HEK293 (cell line): Measurements from ENCODE around the gene NRIP1.

Experiments used
- GLI2 ChIP-seq: fragments of 450-650 bp; formaldehyde crosslinking; IDR thresholded peaks from 2 replicates; pipeline ENCODE4; 2017; ENCODE audit warnings: missing biosample characterization, missing genetic modification characterization, low read depth, borderline replicate concordance
- GLIS2 ChIP-seq: fragments of 450-650 bp; formaldehyde crosslinking; IDR thresholded peaks from 2 replicates; pipeline ENCODE4 v1.5.1; 2016; ENCODE audit warnings: missing biosample characterization, missing genetic modification characterization
- IKZF3 ChIP-seq: fragments of 450-650 bp; IDR thresholded peaks from 2 replicates; pipeline ENCODE4 v1.5.0; 2018; ENCODE audit warnings: missing biosample characterization, mild to moderate bottlenecking, missing genetic modification characterization, moderate library complexity
- MEIS1 ChIP-seq: sonication (generic); formaldehyde crosslinking; IDR thresholded peaks from 2 replicates; pipeline ENCODE4 v1.8.1; 2022; ENCODE audit warnings: missing genetic modification reagents, mild to moderate bottlenecking, borderline replicate concordance
- MZF1 ChIP-seq: fragments of 450-650 bp; formaldehyde crosslinking; IDR thresholded peaks from 2 replicates; pipeline ENCODE4 v1.5.1; 2017; ENCODE audit warnings: missing biosample characterization, missing genetic modification characterization, borderline replicate concordance
- PATZ1 ChIP-seq: fragments of 450-650 bp; formaldehyde crosslinking; IDR thresholded peaks from 2 replicates; pipeline ENCODE4 v1.5.1; 2016; ENCODE audit warnings: missing biosample characterization, missing genetic modification characterization
- PBX3 ChIP-seq: sonication (generic); formaldehyde crosslinking; IDR thresholded peaks from 2 replicates; pipeline ENCODE4 v1.8.1; 2022; ENCODE audit warnings: mild to moderate bottlenecking, moderate library complexity, missing genetic modification reagents
- PRDM1 ChIP-seq: fragments of 450-650 bp; formaldehyde crosslinking; IDR thresholded peaks from 2 replicates; pipeline ENCODE4; 2016; ENCODE audit warnings: missing biosample characterization, missing genetic modification characterization
- SP2 ChIP-seq: fragments of 450-650 bp; formaldehyde crosslinking; IDR thresholded peaks from 2 replicates; pipeline ENCODE4 v1.5.1; 2016; ENCODE audit warnings: missing biosample characterization, missing genetic modification characterization
- TCF7L2 ChIP-seq: IDR thresholded peaks from 2 replicates; pipeline ENCODE4 v1.6.1; 2011; ENCODE audit warnings: low read depth, mild to moderate bottlenecking, inconsistent platforms, low read length, moderate library complexity, borderline replicate concordance
- ZBTB17 ChIP-seq: fragments of 450-650 bp; formaldehyde crosslinking; IDR thresholded peaks from 2 replicates; pipeline ENCODE4 v1.5.1; 2016; ENCODE audit warnings: missing biosample characterization, missing genetic modification characterization
- ZBTB20 ChIP-seq: fragments of 450-650 bp; formaldehyde crosslinking; IDR thresholded peaks from 2 replicates; pipeline ENCODE4 v1.5.1; 2016; ENCODE audit warnings: missing biosample characterization, missing genetic modification characterization
- ZFP37 ChIP-seq: fragments of 450-650 bp; formaldehyde crosslinking; IDR thresholded peaks from 2 replicates; pipeline ENCODE4 v1.5.1; 2016; ENCODE audit warnings: missing biosample characterization, missing genetic modification characterization
- ZNF157 ChIP-seq: fragments of 450-650 bp; formaldehyde crosslinking; IDR thresholded peaks from 2 replicates; pipeline ENCODE4 v1.5.1; 2016; ENCODE audit warnings: missing biosample characterization, missing genetic modification characterization
- ZNF184 ChIP-seq: fragments of 450-650 bp; IDR thresholded peaks from 2 replicates; pipeline ENCODE4 v1.5.1; 2018; ENCODE audit warnings: missing biosample characterization, mild to moderate bottlenecking, missing genetic modification characterization
- ZNF26 ChIP-seq: fragments of 450-650 bp; formaldehyde crosslinking; IDR thresholded peaks from 2 replicates; pipeline ENCODE4 v1.5.1; 2016; ENCODE audit warnings: missing biosample characterization, missing genetic modification characterization
- ZNF274 ChIP-seq, 2 experiments: fragments of 200-500 bp in 1 of 2; fragments of 450-650 bp in 1 of 2; sonication (Bioruptor generic) in 1 of 2; formaldehyde crosslinking in 1 of 2; IDR thresholded peaks; 2 replicates each; pipeline versions ENCODE4 v1.5.1 to v1.6.1; 2014 to 2016; ENCODE audit warnings: borderline replicate concordance in 1 of 2, inconsistent platforms in 1 of 2, low read length in 1 of 2, missing biosample characterization in 1 of 2, missing genetic modification characterization in 1 of 2
- ZNF280C ChIP-seq: fragments of 450-650 bp; formaldehyde crosslinking; IDR thresholded peaks from 2 replicates; pipeline ENCODE4 v1.5.1; 2016; ENCODE audit warnings: missing biosample characterization, missing genetic modification characterization
- ZNF324 ChIP-seq: fragments of 450-650 bp; formaldehyde crosslinking; IDR thresholded peaks from 2 replicates; pipeline ENCODE4 v1.5.1; 2016; ENCODE audit warnings: missing biosample characterization, missing genetic modification characterization
- ZNF335 ChIP-seq: fragments of 450-650 bp; formaldehyde crosslinking; conservative IDR thresholded peaks from 2 replicates; pipeline ENCODE4 v1.5.1; 2016; ENCODE audit warnings: missing biosample characterization, missing genetic modification characterization
- ZNF48 ChIP-seq: fragments of 450-650 bp; formaldehyde crosslinking; IDR thresholded peaks from 2 replicates; pipeline ENCODE4 v1.5.1; 2016; ENCODE audit warnings: missing biosample characterization, missing genetic modification characterization
- ZNF544 ChIP-seq: fragments of 450-650 bp; formaldehyde crosslinking; IDR thresholded peaks from 2 replicates; pipeline ENCODE4 v1.5.0; 2017; ENCODE audit warnings: missing biosample characterization, missing genetic modification characterization
- ZNF580 ChIP-seq: fragments of 450-650 bp; formaldehyde crosslinking; IDR thresholded peaks from 2 replicates; pipeline ENCODE4 v1.5.1; 2016; ENCODE audit warnings: missing biosample characterization, missing genetic modification characterization
- ZNF596 ChIP-seq: fragments of 450-650 bp; IDR thresholded peaks from 2 replicates; pipeline ENCODE4 v1.5.0; 2018; ENCODE audit warnings: missing biosample characterization, mild to moderate bottlenecking, missing genetic modification characterization, moderate library complexity
- ZNF624 ChIP-seq: fragments of 450-650 bp; formaldehyde crosslinking; IDR thresholded peaks from 2 replicates; pipeline ENCODE4 v1.5.1; 2017; ENCODE audit warnings: missing biosample characterization, missing genetic modification characterization
- ZNF639 ChIP-seq: fragments of 450-650 bp; formaldehyde crosslinking; IDR thresholded peaks from 2 replicates; pipeline ENCODE4 v1.5.1; 2016; ENCODE audit warnings: missing biosample characterization, missing genetic modification characterization
- ZNF701 ChIP-seq: fragments of 450-650 bp; formaldehyde crosslinking; IDR thresholded peaks from 2 replicates; pipeline ENCODE4 v1.5.1; 2016; ENCODE audit warnings: missing biosample characterization, missing genetic modification characterization
- ZNF747 ChIP-seq: fragments of 450-650 bp; formaldehyde crosslinking; IDR thresholded peaks from 2 replicates; pipeline ENCODE4 v1.5.1; 2016; ENCODE audit warnings: missing biosample characterization, missing genetic modification characterization
- ZSCAN30 ChIP-seq: fragments of 450-650 bp; IDR thresholded peaks from 2 replicates; pipeline ENCODE4 v1.5.1; 2018; ENCODE audit warnings: missing biosample characterization, mild to moderate bottlenecking, missing genetic modification characterization, moderate library complexity

The NRIP1 gene

GRCh38 chr21:15065392-15066122 is 757 bp upstream of the NRIP1 start (continued):
- TF ChIP-seq GLI2 (tag by site-specific recombination) (no peak), ZNF596 (no peak), ZNF26 (tag by site-specific recombination) (no peak), MZF1 (tag by site-specific recombination) (no peak), ZBTB20 (tag by site-specific recombination) (peak; percentile 63; the same call in 1 of the 2 replicates), ZNF335 (tag by site-specific recombination) (peak; percentile 28; the same call in 1 of the 2 replicates), ZNF544 (no peak), SP2 (tag by site-specific recombination) (peak; percentile 27; the same call in 1 of the 2 replicates), ZNF274 (IDR thresholded peaks at IDR 0.05; ENCODE audit: low read length) (no peak), ZNF274 (tag by site-specific recombination; IDR thresholded peaks at IDR 0.05; ENCODE audit: borderline replicate concordance) (no peak), PRDM1 (tag by site-specific recombination) (peak; percentile 92), IKZF3 (no peak), GLIS2 (peak; percentile 29), ZNF280C (tag by site-specific recombination) (no peak), ZNF184 (tag by site-specific recombination) (no peak), PBX3 (CRISPR knock-in tag) (no peak), TCF7L2 (no peak), ZBTB17 (peak; percentile 39; the same call in 1 of the 2 replicates), ZNF48 (tag by site-specific recombination) (no peak), ZNF580 (tag by site-specific recombination) (no peak), ZNF624 (tag by site-specific recombination) (no peak), PATZ1 (tag by site-specific recombination) (peak; percentile 62; the same call in 1 of the 2 replicates), ZSCAN30 (tag by site-specific recombination) (no peak), ZFP37 (tag by site-specific recombination) (0 out of 2 replicates have a peak, but pooled peaks have one; percentile 11), ZNF639 (tag by site-specific recombination) (no peak), ZNF701 (no peak), ZNF157 (tag by site-specific recombination) (no peak), ZNF324 (tag by site-specific recombination) (no peak), ZNF747 (tag by site-specific recombination) (no peak), MEIS1 (no peak)
